T-cell (primary cell): Measurements from ENCODE around the gene ATP6V0E1. TPM values are rescaled to one million over a fixed set of nuclear protein-coding genes. Genes with fewer than 3 reads are reported as not detected.
A peak's percentile ranks its signal among the peaks of the same experiment; 100 is the strongest.

Source experiments
- ATAC-seq, 4 experiments: fragments of 200-7000 bp in 3 of 4; fragments of 150-1000 bp in 1 of 4; cut with Tn5 transposase; replicated peaks in 1 of 4; 1 replicate in 3 of 4; 2 replicates in 1 of 4; pipeline ENCODE4 v1.10.0; 2021; ENCODE audit warnings: moderate library complexity in 3 of 4, mild to moderate bottlenecking in 2 of 4, moderate number of reproducible peaks in 1 of 4
- CTCF ChIA-PET, 2 donors: fragments of 300-600 bp; sonication (Branson Sonifier 250); formaldehyde crosslinking; loops; one replicate each; lab custom pipeline; 2022; ENCODE audit warnings: antibody characterized with exemption in 2 of 2; lab: Charles Lee
- POLR2A ChIA-PET, 2 donors: fragments of 300-600 bp; sonication (Branson Sonifier 250); formaldehyde crosslinking; loops; one replicate each; lab custom pipeline; 2022; ENCODE audit warnings: antibody characterized with exemption in 2 of 2; lab: Charles Lee
- DNase-seq, 35 experiments: peaks; one replicate each; pipeline versions ENCODE4 v3.0.0 to v3.0.0-alpha.2; 2013 to 2023
- H3K27ac ChIP-seq: one replicate; pipeline ENCODE4 v1.5.1; 2013; ENCODE audit warnings: low read length
- H3K27me3 ChIP-seq, 2 experiments: replicated peaks in 1 of 2; 1 replicate in 1 of 2; 2 replicates in 1 of 2; pipeline versions ENCODE4 v1.6.1 to v1.7.0; 2013; ENCODE audit warnings: low read length in 1 of 2, mixed read lengths in 1 of 2; ENCODE audit not compliant: control insufficient read depth in 2 of 2, insufficient read depth in 2 of 2; ENCODE audit errors: extremely low read depth in 1 of 2
- H3K36me3 ChIP-seq, 2 donors: 1 replicate in 1 of 2; 2 replicates in 1 of 2; pipeline versions ENCODE4 v1.6.1 to v1.7.0; 2013; ENCODE audit warnings: low read length in 1 of 2; ENCODE audit not compliant: control insufficient read depth in 2 of 2, insufficient read depth in 1 of 2; ENCODE audit errors: extremely low read depth in 1 of 2
- H3K4me1 ChIP-seq, 2 experiments: 1 replicate in 1 of 2; 2 replicates in 1 of 2; pipeline versions ENCODE4 v1.6.1 to v1.7.0; 2013; ENCODE audit warnings: low read length in 2 of 2, mixed read lengths in 1 of 2; ENCODE audit not compliant: insufficient read depth in 2 of 2, control insufficient read depth in 1 of 2; ENCODE audit errors: extremely low read depth in 1 of 2
- H3K4me3 ChIP-seq, 2 donors: 1 replicate in 1 of 2; 2 replicates in 1 of 2; pipeline versions ENCODE4 v1.5.1 to v1.7.0; 2013; ENCODE audit warnings: mild to moderate bottlenecking in 2 of 2, low read length in 1 of 2, moderate library complexity in 1 of 2; ENCODE audit not compliant: control insufficient read depth in 1 of 2; ENCODE audit errors: extremely low read depth in 1 of 2
- H3K9me3 ChIP-seq: 2 replicates; pipeline ENCODE4 v1.7.0; 2013
- H3K27ac Mint-ChIP-seq, 2 donors: one replicate each; pipeline ENCODE4 v1.8.0; 2020 to 2021; ENCODE audit warnings: mild to moderate bottlenecking in 2 of 2, mixed read lengths in 2 of 2
- H3K27me3 Mint-ChIP-seq, 2 donors: one replicate each; pipeline ENCODE4 v1.8.0; 2021 to 2022; ENCODE audit warnings: mixed read lengths in 2 of 2
- H3K36me3 Mint-ChIP-seq: one replicate; pipeline ENCODE4 v1.8.0; 2021; ENCODE audit warnings: mixed read lengths
- H3K4me1 Mint-ChIP-seq, 3 donors: one replicate each; pipeline ENCODE4 v1.8.0; 2020 to 2022; ENCODE audit warnings: mixed read lengths in 3 of 3, mild to moderate bottlenecking in 1 of 3
- H3K4me3 Mint-ChIP-seq, 3 donors: one replicate each; pipeline ENCODE4 v1.8.0; 2020 to 2022; ENCODE audit warnings: mild to moderate bottlenecking in 3 of 3, mixed read lengths in 3 of 3, moderate library complexity in 3 of 3
- H3K9me3 Mint-ChIP-seq, 3 donors: one replicate each; pipeline ENCODE4 v1.8.0; 2020 to 2022; ENCODE audit warnings: mixed read lengths in 3 of 3
- WGBS: methylation state at CpG from one replicate; pipeline ENCODE4 v1.1.5; 2013; ENCODE audit warnings: missing lambda C conversion rate; ENCODE audit not compliant: insufficient coverage; 5-methylcytosine and 5-hydroxymethylcytosine counted together
- total RNA-seq, 35 experiments: library from RNA in 6 of 35; stranded (reverse) in 6 of 35; fragments of 120-200 nt in 1 of 35; gene quantifications; one replicate each; pipeline versions ENCODE4 v1.2.1 to v1.2.4 and lab custom pipeline; 2013 to 2026

The ATP6V0E1 gene
- total RNA-seq (100 to 1,000 TPM in 4 of 5 donors, 10 to 100 TPM in 1; 81.6 to 156 (median 132) TPM), total RNA-seq (lab: John Stamatoyannopoulos, UW) (32.1 to 156 (median 82.1) reads per million in 29 experiments)
- 196 TPM for total RNA-seq (2013)

- CTCF ChIA-PET, result interaction anchor here (0.6 to 2.3 kb wide), 23 partner anchors 10 to 977 kb away, joined by 3 to 25 read pairs (median 4); partner anchors contain the start of genes BNIP1 (in 1 of the 2), FBXW11 (in 1 of the 2), RPL26L1 (in 1 of the 2) and UBTD2 (in 1 of the 2)
- peak within 1 kb of the TSS; percentile 97 to 98 for H3K27ac Mint-ChIP-seq
- H3K27me3 Mint-ChIP-seq, result no peaks in the 10 kb centered on the region
- POLR2A ChIA-PET, result interaction anchor here (0.5 to 1.9 kb wide), 10 partner anchors 23 to 211 kb away, joined by 3 to 21 read pairs (median 3); partner anchors contain the start of gene BNIP1 (in 2 of the 2)
- H3K27ac ChIP-seq, result peak within 1 kb of the TSS; percentile 88
- H3K36me3 Mint-ChIP-seq, result peaks cover 19% of the 10 kb centered on the region
- H3K4me3 Mint-ChIP-seq, result peak within 1 kb of the TSS; percentile 93 to 97 (median 96)
- no peaks in the 10 kb centered on the region for H3K27me3 ChIP-seq
- peaks cover 35 to 55% (median 52%) of the 10 kb centered on the region in 3 donors for H3K4me1 Mint-ChIP-seq
- no peaks in the 10 kb centered on the region for H3K9me3 ChIP-seq
- DNase-seq, result peak; percentile 81 to 96 (median 89)
- ATAC-seq, result peak; percentile 88 to 94 (median 90)
- WGBS, result 0% methylated on average over 25 of the region's 49 CpGs
- peak within 1 kb of the TSS; percentile 80 to 88 for H3K4me3 ChIP-seq
- peaks cover 6 to 21% of the 10 kb centered on the region in 2 experiments for H3K4me1 ChIP-seq
- no peaks in the 10 kb centered on the region for H3K9me3 Mint-ChIP-seq
- peaks cover 0 to 8% of the 10 kb centered on the region in 2 donors for H3K36me3 ChIP-seq
Measured at GRCh38 chr5:172983542-172984243, at the start of gene ATP6V0E1. ATP6V0E1 (plus strand) TSS chr5:172983771; CDS start chr5:172983861, 90 bp downstream.

GRCh38 chr5:172935096-172935495 lies 48.5 kb upstream of the ATP6V0E1 start:
- H3K9me3 ChIP-seq, result no peaks in the 10 kb centered on the region

GRCh38 chr5:172936401-172936800 lies 47.2 kb upstream of the ATP6V0E1 start:
- POLR2A ChIA-PET, result interaction anchor here in 1 of 2 donors (0.6 kb wide), 2 partner anchors 22 to 159 kb away, joined by 5 to 7 read pairs; no protein-coding TSS in a partner anchor
- peaks cover 0 to 6% of the 10 kb centered on the region in 2 experiments for H3K4me1 ChIP-seq
- ATAC-seq (no peak), DNase-seq (no peak)
- H3K27me3 Mint-ChIP-seq, result no peaks in the 10 kb centered on the region
- peaks cover 23% of the 10 kb centered on the region for H3K36me3 Mint-ChIP-seq
- no peaks in the 10 kb centered on the region for H3K27me3 ChIP-seq
- H3K4me1 Mint-ChIP-seq, result peaks cover 0 to 6% (median 6%) of the 10 kb centered on the region in 3 donors
- peaks cover 12 to 54% of the 10 kb centered on the region in 2 donors for H3K36me3 ChIP-seq
- CTCF ChIA-PET, result interaction anchor here in 1 of 2 donors (11.2 kb wide), 1 partner anchor 223 kb away, joined by 111 read pairs; no protein-coding TSS in a partner anchor
- H3K9me3 Mint-ChIP-seq, result no peaks in the 10 kb centered on the region
- H3K27ac ChIP-seq, result no peak overlapping the region
- H3K9me3 ChIP-seq, result no peaks in the 10 kb centered on the region
- no peak overlapping the region for H3K4me3 ChIP-seq
- 94% methylated on average over 4 of the region's 5 CpGs for WGBS
- no peak overlapping the region for H3K27ac Mint-ChIP-seq
- no peak overlapping the region for H3K4me3 Mint-ChIP-seq

More at GRCh38 chr5:172935096-172935495, 48.5 kb upstream of the ATP6V0E1 start:
- ATAC-seq, result no peak
- no peak overlapping the region for H3K4me3 Mint-ChIP-seq
- Histone ChIP-seq H3K4me3 (no peak overlapping the region), H3K36me3 (peaks cover 9 to 41% of the 10 kb centered on the region in 2 donors), H3K4me1 (peaks cover 0 to 6% of the 10 kb centered on the region in 2 experiments), H3K27ac (no peak overlapping the region), H3K27me3 (no peaks in the 10 kb centered on the region)
- H3K4me1 Mint-ChIP-seq, result peaks cover 0 to 6% (median 6%) of the 10 kb centered on the region in 3 donors
- ChIA-PET CTCF (interaction anchor here in 1 of 2 donors (11.2 kb wide), 1 partner anchor 222 kb away, joined by 111 read pairs; no protein-coding TSS in a partner anchor), POLR2A (no interaction called here)
- 98% methylated on average over 11 of the region's 14 CpGs for WGBS
- no peaks in the 10 kb centered on the region for H3K27me3 Mint-ChIP-seq
- H3K9me3 Mint-ChIP-seq, result no peaks in the 10 kb centered on the region
- no peak overlapping the region for H3K27ac Mint-ChIP-seq
- no peak for DNase-seq
- H3K36me3 Mint-ChIP-seq, result peaks cover 23% of the 10 kb centered on the region

GRCh38 chr5:172939071-172939470 lies 44.5 kb upstream of the ATP6V0E1 start:
- no peaks in the 10 kb centered on the region for H3K9me3 Mint-ChIP-seq
- POLR2A ChIA-PET, result no interaction called here
- WGBS, result 92% methylated on average over 9 of the region's 10 CpGs
- Histone ChIP-seq H3K9me3 (no peaks in the 10 kb centered on the region), H3K4me1 (no peaks in the 10 kb centered on the region), H3K27me3 (no peaks in the 10 kb centered on the region), H3K4me3 (no peak overlapping the region), H3K27ac (no peak overlapping the region), H3K36me3 (peaks cover 12 to 58% of the 10 kb centered on the region in 2 donors)
- no peaks in the 10 kb centered on the region for H3K4me1 Mint-ChIP-seq
- no peak for ATAC-seq
- no peak overlapping the region for H3K27ac Mint-ChIP-seq
- H3K4me3 Mint-ChIP-seq, result no peak overlapping the region
- CTCF ChIA-PET, result interaction anchor here in 1 of 2 donors (0.7 to 1.1 kb wide), 2 partner anchors 224 to 514 kb away, joined by 3 to 4 read pairs; no protein-coding TSS in a partner anchor
- no peaks in the 10 kb centered on the region for H3K27me3 Mint-ChIP-seq
- peaks cover 20% of the 10 kb centered on the region for H3K36me3 Mint-ChIP-seq
- DNase-seq, result no peak

GRCh38 chr5:172939611-172940267 lies 43.8 kb upstream of the ATP6V0E1 start:
- Histone ChIP-seq H3K4me1 (no peaks in the 10 kb centered on the region), H3K27ac (no peak overlapping the region), H3K9me3 (no peaks in the 10 kb centered on the region), H3K4me3 (no peak overlapping the region), H3K36me3 (peaks cover 8 to 56% of the 10 kb centered on the region in 2 donors), H3K27me3 (no peaks in the 10 kb centered on the region)
- H3K27ac Mint-ChIP-seq, result no peak overlapping the region
- ATAC-seq, result no peak
- H3K27me3 Mint-ChIP-seq, result no peaks in the 10 kb centered on the region
- ChIA-PET CTCF (interaction anchor here (0.6 to 1.6 kb wide), 3 partner anchors 187 to 514 kb away, joined by 3 to 5 read pairs (median 4); no protein-coding TSS in a partner anchor), POLR2A (no interaction called here)
- no peaks in the 10 kb centered on the region for H3K4me1 Mint-ChIP-seq
- H3K36me3 Mint-ChIP-seq, result peaks cover 20% of the 10 kb centered on the region
- H3K9me3 Mint-ChIP-seq, result no peaks in the 10 kb centered on the region
- no peak overlapping the region for H3K4me3 Mint-ChIP-seq
- 91% methylated on average over 12 of the region's 16 CpGs for WGBS
- no peak for DNase-seq
